Activated T-cell treated with anti-CD3 and anti-CD28 coated beads, Interleukin-2, amount 50 U/mL, for 4 hours (primary cell): ENCODE measurements around the gene GATAD2A. TPM values are rescaled to one million over a fixed set of nuclear protein-coding genes. Genes with fewer than 3 reads are reported as not detected.

Experiments used
- ATAC-seq, 2 donors: fragments of 200-7000 bp; cut with Tn5 transposase; one replicate each; pipeline ENCODE4 v1.10.0; 2021
- DNase-seq: peaks from one replicate; pipeline ENCODE4 v3.0.0-alpha.2; 2020
- H3K27me3 Mint-ChIP-seq: one replicate; pipeline ENCODE4 v1.8.0; 2021; ENCODE audit warnings: low read depth, mixed read lengths
- H3K36me3 Mint-ChIP-seq: one replicate; pipeline ENCODE4 v1.8.0; 2022; ENCODE audit warnings: mixed read lengths; ENCODE audit not compliant: insufficient read depth
- H3K4me1 Mint-ChIP-seq: one replicate; pipeline ENCODE4 v1.8.0; 2021; ENCODE audit warnings: low read depth, mixed read lengths
- H3K4me3 Mint-ChIP-seq: one replicate; pipeline ENCODE4 v1.8.0; 2021; ENCODE audit warnings: mild to moderate bottlenecking, moderate library complexity, mixed read lengths
- H3K9me3 Mint-ChIP-seq: one replicate; pipeline ENCODE4 v1.8.0; 2021; ENCODE audit warnings: mixed read lengths
- total RNA-seq, 3 donors: library from RNA; stranded (reverse); gene quantifications; one replicate each; pipeline ENCODE4 v1.2.1, GENCODE V29; 2021

Gene GATAD2A
- total RNA-seq, 3 donors from 2014 or later, result 187 to 240 (median 205) TPM

DNA sequence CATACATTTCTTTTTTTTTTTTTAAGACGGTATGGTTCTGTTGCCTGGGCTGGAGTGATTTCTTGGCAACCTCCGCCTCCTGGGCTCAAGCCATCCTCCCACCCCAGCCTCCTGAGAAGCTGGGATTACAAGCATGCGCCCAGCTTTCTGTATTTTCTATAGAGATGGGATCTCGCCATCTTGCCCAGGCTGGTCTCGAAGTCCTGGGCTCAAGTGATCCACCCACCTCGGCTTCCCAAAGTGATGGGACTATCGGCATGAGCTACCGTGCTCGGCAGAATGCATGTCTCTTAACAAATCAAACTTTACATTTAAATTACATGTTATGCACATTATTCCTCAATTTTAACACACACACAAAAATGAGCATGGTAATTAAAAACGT lies 111.8 kb downstream of the GATAD2A start:
- ATAC-seq (no peak), DNase-seq (no peak)
- peaks cover 29% of the 10 kb centered on the region for H3K4me1 Mint-ChIP-seq
- H3K27me3 Mint-ChIP-seq, result no peaks in the 10 kb centered on the region
- peak overlapping the region; percentile 92 for H3K4me3 Mint-ChIP-seq
- no peaks in the 10 kb centered on the region for H3K9me3 Mint-ChIP-seq
- peaks cover 13% of the 10 kb centered on the region for H3K36me3 Mint-ChIP-seq

GRCh38 chr19:19520989-19521388 lies 115.5 kb downstream of the GATAD2A start:
- no peak overlapping the region for H3K4me3 Mint-ChIP-seq

DNA sequence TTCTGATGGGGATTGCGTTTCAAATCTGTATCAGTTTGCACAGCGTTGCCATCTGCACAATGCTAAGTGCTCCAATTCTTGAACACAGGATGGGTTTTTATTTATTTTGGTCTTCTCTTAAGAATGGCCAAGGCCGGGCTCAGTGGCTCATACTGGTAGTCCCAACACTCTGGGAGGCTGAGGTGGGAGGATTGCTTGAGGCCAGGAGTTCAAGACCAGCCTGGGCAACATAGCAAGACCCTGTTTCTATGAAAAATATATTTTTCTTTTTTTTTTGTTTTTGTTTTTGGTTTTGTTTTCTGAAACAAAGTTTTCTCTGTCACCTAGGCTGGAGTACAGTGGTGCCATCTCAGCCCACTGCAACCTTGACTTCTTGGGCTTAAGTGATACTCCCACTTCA lies 117.7 kb downstream of the GATAD2A start:
- Mint-ChIP-seq H3K9me3 (no peaks in the 10 kb centered on the region), H3K4me1 (peaks cover 23% of the 10 kb centered on the region), H3K27me3 (no peaks in the 10 kb centered on the region), H3K36me3 (peaks cover 17% of the 10 kb centered on the region), H3K4me3 (no peak overlapping the region)
- ATAC-seq, result no peak
- no peak for DNase-seq

More at GRCh38 chr19:19520989-19521388, 115.5 kb downstream of the GATAD2A start:
- no peaks in the 10 kb centered on the region for H3K9me3 Mint-ChIP-seq
- ATAC-seq (no peak), DNase-seq (no peak)
- H3K4me1 Mint-ChIP-seq, result peaks cover 35% of the 10 kb centered on the region
- H3K27me3 Mint-ChIP-seq, result no peaks in the 10 kb centered on the region
- H3K36me3 Mint-ChIP-seq, result peaks cover 17% of the 10 kb centered on the region

GRCh38 chr19:19524053-19524452 lies 118.6 kb downstream of the GATAD2A start:
- Mint-ChIP-seq H3K4me1 (peaks cover 23% of the 10 kb centered on the region), H3K27me3 (no peaks in the 10 kb centered on the region), H3K36me3 (peaks cover 17% of the 10 kb centered on the region), H3K9me3 (no peaks in the 10 kb centered on the region), H3K4me3 (no peak overlapping the region)
- DNase-seq (no peak), ATAC-seq (no peak)

DNA sequence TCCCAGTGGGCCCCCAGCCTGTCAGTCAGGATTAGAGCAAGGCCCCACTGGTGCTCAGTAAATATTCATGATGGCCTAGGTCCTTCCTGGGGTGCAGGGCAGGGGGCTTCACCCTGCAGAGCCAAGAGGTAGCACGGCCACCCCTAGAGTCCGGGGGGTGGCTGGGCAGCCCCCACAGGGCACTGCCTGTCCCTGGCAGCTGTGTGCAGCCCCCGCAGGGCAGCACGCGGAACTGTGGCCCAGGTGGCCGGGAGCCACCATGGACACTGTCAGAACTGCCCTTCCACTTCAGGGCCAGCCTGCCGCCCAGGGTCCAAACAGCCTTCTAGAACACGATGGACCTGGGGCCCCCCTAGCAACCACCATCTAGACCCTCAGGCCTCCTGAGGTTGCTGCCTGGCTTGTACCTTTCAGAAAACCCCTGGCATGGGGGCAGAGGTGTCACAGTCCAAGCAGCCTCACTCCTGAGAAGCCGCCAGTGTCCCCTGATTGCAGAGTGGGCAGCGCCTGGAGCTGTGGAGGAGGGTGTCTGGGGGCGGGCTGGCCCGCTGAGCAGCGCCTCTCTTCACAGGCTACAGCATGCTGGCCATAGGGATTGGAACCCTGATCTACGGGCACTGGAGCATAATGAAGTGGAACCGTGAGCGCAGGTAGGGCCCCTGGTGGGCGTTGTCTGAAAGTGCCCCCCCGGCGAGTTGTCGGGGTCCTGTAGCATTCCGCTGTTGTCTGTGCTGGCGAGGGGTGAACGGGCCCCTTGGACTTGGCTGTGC lies 120.3 kb downstream of the GATAD2A start:
- Mint-ChIP-seq H3K27me3 (no peaks in the 10 kb centered on the region), H3K9me3 (no peaks in the 10 kb centered on the region), H3K36me3 (peaks cover 9% of the 10 kb centered on the region), H3K4me1 (peaks cover 9% of the 10 kb centered on the region), H3K4me3 (no peak overlapping the region)
- no peak for DNase-seq
- no peak for ATAC-seq

- Mint-ChIP-seq H3K4me1 (peaks cover 6% of the 10 kb centered on the region), H3K9me3 (no peaks in the 10 kb centered on the region), H3K4me3 (no peak overlapping the region), H3K27me3 (no peaks in the 10 kb centered on the region), H3K36me3 (peaks cover 6% of the 10 kb centered on the region)
- ATAC-seq (no peak), DNase-seq (no peak)
These were observed 121.3 kb downstream of the GATAD2A start for GRCh38 chr19:19526581-19527370.

- Mint-ChIP-seq H3K4me3 (no peak overlapping the region), H3K9me3 (no peaks in the 10 kb centered on the region), H3K36me3 (peaks cover 7% of the 10 kb centered on the region), H3K4me1 (peaks cover 9% of the 10 kb centered on the region), H3K27me3 (no peaks in the 10 kb centered on the region)
- ATAC-seq, result no peak
- no peak for DNase-seq
These were observed 121.8 kb downstream of the GATAD2A start for GRCh38 chr19:19527371-19527656.

DNA sequence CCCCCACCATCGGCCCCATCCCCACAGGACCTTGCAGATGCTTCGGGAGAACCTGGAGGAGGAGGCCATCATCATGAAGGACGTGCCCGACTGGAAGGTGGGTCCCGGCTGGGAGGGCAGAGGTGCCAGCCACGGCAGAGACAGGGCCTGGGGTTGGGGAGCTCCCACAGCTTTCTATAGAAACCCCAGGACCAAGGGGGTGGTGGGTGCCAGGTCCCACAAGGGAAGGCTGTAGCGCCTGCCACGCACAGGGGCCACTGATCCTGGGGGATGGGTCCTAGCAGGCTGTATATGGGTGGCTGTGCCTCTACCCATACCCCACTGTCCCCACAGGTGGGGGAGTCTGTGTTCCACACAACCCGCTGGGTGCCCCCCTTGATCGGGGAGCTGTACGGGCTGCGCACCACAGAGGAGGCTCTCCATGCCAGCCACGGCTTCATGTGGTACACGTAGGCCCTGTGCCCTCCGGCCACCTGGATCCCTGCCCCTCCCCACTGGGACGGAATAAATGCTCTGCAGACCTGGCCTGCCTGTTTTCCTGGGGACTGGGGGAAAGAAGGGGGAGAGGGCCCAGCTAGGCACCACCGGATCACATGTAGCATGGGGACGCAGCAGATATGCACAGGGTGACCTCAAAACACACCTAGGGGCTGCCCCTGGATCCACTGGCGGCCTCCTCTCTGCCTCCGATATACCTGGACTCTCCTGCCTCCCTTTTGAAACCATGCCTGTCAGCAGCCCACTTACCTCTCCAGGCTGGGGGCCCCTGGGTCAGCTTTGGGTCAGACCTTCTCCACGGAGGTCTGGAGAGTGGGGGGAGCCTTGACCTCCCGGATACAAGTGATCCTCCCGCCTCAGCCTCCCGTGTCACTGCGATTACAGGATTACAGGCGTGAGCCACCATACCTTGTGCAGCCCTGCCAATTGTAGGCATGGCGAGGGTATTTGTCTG lies 122.5 kb downstream of the GATAD2A start:
- Mint-ChIP-seq H3K27me3 (no peaks in the 10 kb centered on the region), H3K36me3 (peaks cover 5% of the 10 kb centered on the region), H3K9me3 (no peaks in the 10 kb centered on the region)

DNA sequence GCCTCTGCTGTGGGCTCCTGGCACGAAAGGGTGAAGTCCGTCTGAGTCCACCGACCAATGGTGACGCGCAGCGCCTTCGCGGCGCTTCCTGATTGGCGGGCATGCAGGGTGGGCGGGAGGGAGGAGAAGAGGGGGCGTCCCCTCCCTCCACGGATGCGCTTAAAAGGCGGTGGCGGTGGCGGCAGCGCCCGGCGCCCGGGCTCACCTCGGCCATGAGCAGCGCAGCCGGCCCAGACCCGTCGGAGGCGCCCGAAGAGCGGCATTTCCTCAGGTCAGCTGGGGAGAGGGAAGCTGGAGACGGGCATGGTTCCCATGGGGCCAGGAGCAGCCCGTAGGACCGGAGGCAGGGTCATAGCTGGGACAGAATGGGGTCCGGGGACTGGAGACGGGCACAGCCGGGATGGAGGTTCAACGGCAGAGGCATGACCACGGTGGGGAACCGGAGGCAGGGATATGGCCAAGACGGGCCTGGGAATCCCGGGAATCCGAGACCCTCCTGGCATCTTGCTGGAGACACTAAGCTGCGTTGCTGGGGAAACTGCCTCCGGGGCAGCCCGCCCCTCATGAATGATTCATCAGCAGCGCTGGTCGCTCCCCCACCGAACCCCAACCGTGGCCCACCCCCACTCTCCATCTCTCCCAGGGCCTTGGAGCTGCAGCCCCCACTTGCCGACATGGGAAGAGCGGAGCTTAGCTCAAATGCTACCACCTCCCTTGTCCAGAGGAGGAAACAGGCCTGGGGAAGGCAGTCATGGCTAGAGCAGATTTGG lies 123.4 kb downstream of the GATAD2A start, which contains the start of gene YJEFN3:
YJEFN3 (plus strand) TSS at position 191 of the 770 bp plus-strand sequence; CDS start at position 213, 22 bp downstream.
- DNase-seq, result no peak
- no peak for ATAC-seq
- no peak within 1 kb of the TSS for H3K4me3 Mint-ChIP-seq

More for the DNA sequence above, 122.5 kb downstream of the GATAD2A start:
- Mint-ChIP-seq H3K4me3 (no peak overlapping the region), H3K4me1 (peaks cover 4% of the 10 kb centered on the region)
- no peak for DNase-seq
- ATAC-seq, result no peak

DNA sequence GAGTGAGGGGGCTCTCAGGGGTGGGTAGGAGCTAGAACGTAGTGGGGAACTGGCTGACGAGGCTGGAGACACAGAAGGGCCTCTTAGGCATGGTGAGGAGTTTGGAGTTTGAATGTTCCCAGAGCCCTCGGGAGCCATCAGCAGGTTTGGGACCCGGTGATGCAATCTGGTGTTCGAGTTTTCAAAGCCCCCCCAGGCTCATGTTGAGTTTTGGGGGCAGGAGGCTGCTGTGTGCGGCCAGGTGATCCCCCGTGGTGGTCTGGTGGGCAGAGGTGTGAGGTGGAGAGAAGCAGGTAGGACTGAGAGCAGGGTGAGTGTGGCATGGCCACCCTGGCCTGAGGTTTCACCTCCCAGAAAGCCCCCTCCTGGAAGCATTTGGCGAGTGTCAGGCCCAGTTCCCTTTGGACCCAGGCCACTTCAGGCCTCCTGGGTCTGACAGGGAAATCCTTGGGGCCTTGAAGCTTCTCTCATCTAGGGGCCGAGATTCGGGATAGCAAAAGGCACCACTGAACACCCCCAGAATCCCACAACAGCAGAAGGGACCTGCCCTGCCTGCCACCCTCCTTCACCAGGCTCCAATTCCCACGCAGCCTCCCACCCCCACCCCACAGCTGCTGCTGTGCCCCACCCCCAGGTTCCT lies 124.4 kb downstream of the GATAD2A start:
- Mint-ChIP-seq H3K4me3 (no peak overlapping the region), H3K4me1 (peaks cover 8% of the 10 kb centered on the region), H3K27me3 (no peaks in the 10 kb centered on the region), H3K9me3 (no peaks in the 10 kb centered on the region), H3K36me3 (peaks cover 3% of the 10 kb centered on the region)
- ATAC-seq, result no peak
- no peak for DNase-seq

More for the DNA sequence above, 123.4 kb downstream of the GATAD2A start, which contains the start of gene YJEFN3:
- H3K9me3 Mint-ChIP-seq, result no peaks in the 10 kb centered on the region
- no peaks in the 10 kb centered on the region for H3K27me3 Mint-ChIP-seq
- H3K36me3 Mint-ChIP-seq, result peaks cover 3% of the 10 kb centered on the region
- peaks cover 4% of the 10 kb centered on the region for H3K4me1 Mint-ChIP-seq

DNA sequence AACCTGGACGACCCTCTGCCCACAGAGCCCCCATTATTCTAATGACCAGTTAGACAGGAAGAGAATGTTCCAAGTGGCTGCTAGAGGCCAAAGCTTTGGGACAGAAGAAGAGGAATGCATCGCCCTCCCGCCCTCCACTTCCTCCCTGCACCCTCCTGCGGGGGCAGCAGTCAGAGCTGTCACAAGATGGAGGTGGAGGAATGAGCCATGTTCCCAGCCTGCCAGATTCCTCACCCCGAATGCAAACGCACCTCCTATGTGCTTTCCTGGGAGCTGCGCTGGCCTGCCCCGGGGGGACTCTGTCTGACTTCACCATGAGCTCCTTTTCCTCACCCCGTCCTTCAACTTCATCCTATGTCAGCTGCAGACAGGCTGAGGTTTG lies 124.9 kb downstream of the GATAD2A start:
- ATAC-seq, result no peak

GRCh38 chr19:19530889-19531288 lies 125.4 kb downstream of the GATAD2A start:
- H3K4me1 Mint-ChIP-seq, result peaks cover 8% of the 10 kb centered on the region
- no peak overlapping the region for H3K4me3 Mint-ChIP-seq

More for the DNA sequence above, 124.9 kb downstream of the GATAD2A start:
- no peak for DNase-seq
- H3K4me3 Mint-ChIP-seq, result no peak overlapping the region
- H3K27me3 Mint-ChIP-seq, result no peaks in the 10 kb centered on the region
- peaks cover 3% of the 10 kb centered on the region for H3K36me3 Mint-ChIP-seq
- H3K4me1 Mint-ChIP-seq, result peaks cover 8% of the 10 kb centered on the region
- H3K9me3 Mint-ChIP-seq, result no peaks in the 10 kb centered on the region

More at GRCh38 chr19:19530889-19531288, 125.4 kb downstream of the GATAD2A start:
- Mint-ChIP-seq H3K9me3 (no peaks in the 10 kb centered on the region), H3K27me3 (no peaks in the 10 kb centered on the region), H3K36me3 (peaks cover 3% of the 10 kb centered on the region)
- ATAC-seq (no peak), DNase-seq (no peak)
